CD14-positive monocyte (primary cell): ENCODE data around the gene RASEF. TPM values are rescaled to one million over a fixed set of nuclear protein-coding genes. Genes with fewer than 3 reads are reported as not detected.

Experiments
- DNase-seq, 3 donors: peaks; one replicate each; pipeline ENCODE4 v3.0.0-alpha.2; 2011 to 2022
- H2AFZ ChIP-seq: 2 replicates; pipeline ENCODE4 v1.6.0; 2012; ENCODE audit warnings: mild to moderate bottlenecking, low read depth, low read length, inconsistent platforms; ENCODE audit not compliant: insufficient read depth, poor library complexity, severe bottlenecking
- H3K27ac ChIP-seq, 2 donors: 1 replicate in 1 of 2; 2 replicates in 1 of 2; pipeline ENCODE4 v1.5.1; 2012 to 2013; ENCODE audit warnings: low read length in 2 of 2, control low read depth in 1 of 2, inconsistent platforms in 1 of 2, low read depth in 1 of 2, mild to moderate bottlenecking in 1 of 2
- H3K27me3 ChIP-seq, 2 donors: one replicate each; pipeline versions ENCODE4 v1.6.0 to v1.6.1; 2011 to 2013; ENCODE audit warnings: low read length in 2 of 2; ENCODE audit not compliant: control insufficient read depth in 2 of 2, insufficient read depth in 2 of 2
- H3K36me3 ChIP-seq, 2 donors: replicated peaks in 1 of 2; 1 replicate in 1 of 2; 2 replicates in 1 of 2; pipeline versions ENCODE4 v1.5.1 to v1.6.1; 2012 to 2013; ENCODE audit warnings: low read length in 2 of 2, control low read depth in 1 of 2, inconsistent platforms in 1 of 2, mild to moderate bottlenecking in 1 of 2; ENCODE audit not compliant: insufficient read depth in 2 of 2, control insufficient read depth in 1 of 2
- H3K4me1 ChIP-seq, 2 donors: 1 replicate in 1 of 2; 2 replicates in 1 of 2; pipeline versions ENCODE4 v1.5.1 to v1.6.1; 2012 to 2013; ENCODE audit warnings: low read length in 2 of 2, control low read depth in 1 of 2, inconsistent platforms in 1 of 2, mild to moderate bottlenecking in 1 of 2, moderate library complexity in 1 of 2; ENCODE audit not compliant: insufficient read depth in 2 of 2, control insufficient read depth in 1 of 2
- H3K4me2 ChIP-seq: replicated peaks from 2 replicates; pipeline ENCODE3; 2012; ENCODE audit warnings: low read length, moderate library complexity, mild to moderate bottlenecking; ENCODE audit not compliant: poor library complexity, severe bottlenecking; ENCODE audit errors: extremely low read depth
- H3K4me3 ChIP-seq, 3 experiments: fragments of 200-600 bp in 1 of 3; sonication (generic) in 1 of 3; replicated peaks in 1 of 3; 1 replicate in 2 of 3; 2 replicates in 1 of 3; pipeline ENCODE4 v1.5.1; 2011 to 2013; ENCODE audit warnings: low read length in 3 of 3, mild to moderate bottlenecking in 3 of 3, control low read depth in 2 of 3, low read depth in 2 of 3, inconsistent platforms in 1 of 3, moderate library complexity in 1 of 3
- H3K79me2 ChIP-seq: 2 replicates; pipeline ENCODE4 v1.6.0; 2012; ENCODE audit warnings: mild to moderate bottlenecking, control low read depth, inconsistent platforms, low read length, moderate library complexity; ENCODE audit not compliant: insufficient read depth
- H3K9ac ChIP-seq: 2 replicates; pipeline ENCODE4 v1.6.0; 2017; ENCODE audit warnings: low read length, mild to moderate bottlenecking; ENCODE audit not compliant: insufficient read depth, poor library complexity, severe bottlenecking
- H3K9me3 ChIP-seq, 2 donors: replicated peaks in 1 of 2; 1 replicate in 1 of 2; 2 replicates in 1 of 2; pipeline versions ENCODE4 v1.5.1 to v1.6.1; 2012 to 2013; ENCODE audit warnings: low read length in 2 of 2, control low read depth in 1 of 2; ENCODE audit not compliant: control insufficient read depth in 1 of 2, insufficient read depth in 1 of 2
- H4K20me1 ChIP-seq: 2 replicates; pipeline ENCODE4 v1.6.0; 2012; ENCODE audit warnings: mild to moderate bottlenecking, low read length, control low read depth, moderate library complexity; ENCODE audit not compliant: insufficient read depth
- H3K27ac Mint-ChIP-seq, 7 donors: one replicate each; pipeline ENCODE4 v1.8.0; 2020; ENCODE audit warnings: mild to moderate bottlenecking in 7 of 7, mixed read lengths in 7 of 7, moderate library complexity in 6 of 7, inconsistent platforms in 2 of 7
- H3K27me3 Mint-ChIP-seq, 3 donors: one replicate each; pipeline ENCODE4 v1.8.0; 2021 to 2022; ENCODE audit warnings: low read depth in 3 of 3, mild to moderate bottlenecking in 3 of 3, mixed read lengths in 3 of 3, moderate library complexity in 3 of 3, inconsistent platforms in 1 of 3
- H3K36me3 Mint-ChIP-seq, 2 donors: one replicate each; pipeline ENCODE4 v1.8.0; 2020; ENCODE audit warnings: mixed read lengths in 2 of 2, inconsistent platforms in 1 of 2, mild to moderate bottlenecking in 1 of 2
- H3K4me1 Mint-ChIP-seq: one replicate; pipeline ENCODE4 v1.8.0; 2020; ENCODE audit warnings: mild to moderate bottlenecking, mixed read lengths
- H3K4me3 Mint-ChIP-seq, 2 donors: one replicate each; pipeline ENCODE4 v1.8.0; 2020; ENCODE audit warnings: mild to moderate bottlenecking in 2 of 2, mixed read lengths in 2 of 2, moderate library complexity in 1 of 2
- H3K9me3 Mint-ChIP-seq, 7 donors: one replicate each; pipeline ENCODE4 v1.8.0; 2020 to 2022; ENCODE audit warnings: mixed read lengths in 7 of 7, mild to moderate bottlenecking in 6 of 7, moderate library complexity in 6 of 7, inconsistent platforms in 2 of 7
- CTCF ChIP-seq: fragments of 200-600 bp; IDR thresholded peaks from one replicate; pipeline ENCODE4 v1.8.0; 2022; ENCODE audit warnings: antibody characterized with exemption, mild to moderate bottlenecking
- WGBS: methylation state at CpG from one replicate; pipeline ENCODE4 v1.1.5; 2013; ENCODE audit warnings: missing lambda C conversion rate; ENCODE audit not compliant: insufficient coverage; 5-methylcytosine and 5-hydroxymethylcytosine counted together
- intact Hi-C, 2 donors: fragments of 100-400 bp; cut with micrococcal nuclease; formaldehyde crosslinking; loops; one replicate each; pipeline versions ENCODE4 v1.15.0 to v1.15.1; 2023
- polyA plus RNA-seq, 3 donors: library from polyadenylated mRNA; depleted of rRNA in 1 of 3; unstranded in 2 of 3; stranded (reverse) in 1 of 3; fragments of 300-500 nt in 2 of 3; fragments of >200 nt in 1 of 3; fragmentation: Illumina TruSeq in 2 of 3; gene quantifications; 1 replicate in 2 of 3; 2 replicates in 1 of 3; pipeline ENCODE4 v1.2.3, GENCODE V29; 2012 to 2021

The RASEF gene
- polyA plus RNA-seq, 3 donors, result not detected

- intact Hi-C loops, result no loop called here
- Mint-ChIP-seq H3K27ac (no peak overlapping the region), H3K4me3 (no peak overlapping the region), H3K4me1 (no peaks in the 10 kb centered on the region), H3K36me3 (no peaks in the 10 kb centered on the region), H3K9me3 (peaks cover 0 to 7% (median 2%) of the 10 kb centered on the region in 7 donors), H3K27me3 (no peaks in the 10 kb centered on the region)
- H3K9ac ChIP-seq, result no peak overlapping the region
- WGBS, result 87% methylated on average over 2 of the region's 2 CpGs
- H3K9me3 ChIP-seq, result peaks cover 0 to 7% of the 10 kb centered on the region in 2 donors
- TF ChIP-seq CTCF, result no peak
- DNase-seq, result no peak
- H4K20me1 ChIP-seq, result no peaks in the 10 kb centered on the region
- no peak overlapping the region for H2AFZ ChIP-seq
- no peaks in the 10 kb centered on the region for H3K27me3 ChIP-seq
- no peak overlapping the region for H3K4me3 ChIP-seq
- no peaks in the 10 kb centered on the region for H3K36me3 ChIP-seq
- no peaks in the 10 kb centered on the region for H3K4me1 ChIP-seq
- H3K79me2 ChIP-seq, result no peaks in the 10 kb centered on the region
- no peak overlapping the region for H3K27ac ChIP-seq
- no peak overlapping the region for H3K4me2 ChIP-seq
These were observed 43.8 kb upstream of the RASEF start for GRCh38 chr9:83106772-83107171.

DNA sequence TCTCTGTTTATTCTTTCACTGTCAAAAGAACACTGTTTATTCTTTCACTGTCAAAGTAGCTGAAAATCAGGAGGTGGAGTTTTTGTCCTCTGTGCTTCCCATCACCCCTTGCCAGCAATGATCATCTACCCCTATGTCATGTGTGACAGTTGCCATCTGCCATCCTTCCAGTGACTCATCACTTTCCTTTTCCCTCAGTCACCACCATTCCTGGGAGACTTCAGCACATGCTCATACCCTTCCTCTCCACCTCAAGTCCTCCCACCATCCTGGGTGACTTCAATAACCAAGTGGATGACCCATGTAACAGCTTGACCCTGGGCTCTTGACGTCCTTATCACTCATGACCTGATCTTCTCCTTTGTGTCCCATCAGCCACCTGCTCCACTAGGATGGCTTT, 43.3 kb upstream of the RASEF start:
- Histone ChIP-seq H3K4me3 (no peak overlapping the region), H3K27ac (no peak overlapping the region), H3K79me2 (no peaks in the 10 kb centered on the region), H3K4me1 (no peaks in the 10 kb centered on the region), H3K9me3 (peaks cover 0 to 7% of the 10 kb centered on the region in 2 donors), H2AFZ (no peak overlapping the region), H4K20me1 (no peaks in the 10 kb centered on the region), H3K27me3 (no peaks in the 10 kb centered on the region), H3K36me3 (no peaks in the 10 kb centered on the region), H3K9ac (no peak overlapping the region), H3K4me2 (no peak overlapping the region)
- H3K27ac Mint-ChIP-seq, result no peak overlapping the region
- no peak overlapping the region for H3K4me3 Mint-ChIP-seq
- 100% methylated on average over 1 of the region's 1 CpG for WGBS
- no peak for DNase-seq
- no peaks in the 10 kb centered on the region for H3K4me1 Mint-ChIP-seq
- no peak for TF ChIP-seq CTCF
- intact Hi-C loops, result no loop called here
- H3K27me3 Mint-ChIP-seq, result no peaks in the 10 kb centered on the region
- H3K9me3 Mint-ChIP-seq, result peaks cover 0 to 7% (median 2%) of the 10 kb centered on the region in 7 donors
- no peaks in the 10 kb centered on the region for H3K36me3 Mint-ChIP-seq
